H1 (cell line): ENCODE data around the gene SLC1A5.

Experiments
- EP300 ChIP-seq, 2 experiments: IDR thresholded peaks; 1 replicate in 1 of 2; 2 replicates in 1 of 2; pipeline ENCODE4 v1.6.1; 2011 to 2012; ENCODE audit warnings: low read depth in 2 of 2, low read length in 2 of 2, mild to moderate bottlenecking in 2 of 2, borderline replicate concordance in 1 of 2, inconsistent platforms in 1 of 2, moderate library complexity in 1 of 2
- EZH2 ChIP-seq: fragments of 200-600 bp; sonication (generic); IDR thresholded peaks from 2 replicates; pipeline ENCODE4 v1.7.1; 2012; ENCODE audit warnings: low read depth, mild to moderate bottlenecking, moderate library complexity, low read length, inconsistent platforms; ENCODE audit not compliant: severe bottlenecking
- POLR2AphosphoS5 ChIP-seq: IDR thresholded peaks from 2 replicates; pipeline ENCODE4 v1.6.1; 2011; ENCODE audit warnings: low read depth, low read length
- RAD21 ChIP-seq, 2 experiments: IDR thresholded peaks in 1 of 2; conservative IDR thresholded peaks in 1 of 2; 2 replicates each; pipeline ENCODE4 v1.6.1; 2011; ENCODE audit warnings: low read depth in 2 of 2, low read length in 2 of 2, improper control_type of control experiment in 1 of 2, inconsistent platforms in 1 of 2, mild to moderate bottlenecking in 1 of 2, moderate library complexity in 1 of 2
- TF ChIP-seq, protein P1 (sequence below), 3 experiments: IDR thresholded peaks; 1 replicate in 2 of 3; 2 replicates in 1 of 3; pipeline versions ENCODE4 v1.5.1 to v1.6.1; 2011; ENCODE audit warnings: low read length in 3 of 3, mild to moderate bottlenecking in 3 of 3, inconsistent platforms in 2 of 3, low read depth in 1 of 3, moderate library complexity in 1 of 3; ENCODE audit not compliant: insufficient read depth in 1 of 3; ENCODE audit errors: control extremely low read depth in 1 of 3

DNA sequence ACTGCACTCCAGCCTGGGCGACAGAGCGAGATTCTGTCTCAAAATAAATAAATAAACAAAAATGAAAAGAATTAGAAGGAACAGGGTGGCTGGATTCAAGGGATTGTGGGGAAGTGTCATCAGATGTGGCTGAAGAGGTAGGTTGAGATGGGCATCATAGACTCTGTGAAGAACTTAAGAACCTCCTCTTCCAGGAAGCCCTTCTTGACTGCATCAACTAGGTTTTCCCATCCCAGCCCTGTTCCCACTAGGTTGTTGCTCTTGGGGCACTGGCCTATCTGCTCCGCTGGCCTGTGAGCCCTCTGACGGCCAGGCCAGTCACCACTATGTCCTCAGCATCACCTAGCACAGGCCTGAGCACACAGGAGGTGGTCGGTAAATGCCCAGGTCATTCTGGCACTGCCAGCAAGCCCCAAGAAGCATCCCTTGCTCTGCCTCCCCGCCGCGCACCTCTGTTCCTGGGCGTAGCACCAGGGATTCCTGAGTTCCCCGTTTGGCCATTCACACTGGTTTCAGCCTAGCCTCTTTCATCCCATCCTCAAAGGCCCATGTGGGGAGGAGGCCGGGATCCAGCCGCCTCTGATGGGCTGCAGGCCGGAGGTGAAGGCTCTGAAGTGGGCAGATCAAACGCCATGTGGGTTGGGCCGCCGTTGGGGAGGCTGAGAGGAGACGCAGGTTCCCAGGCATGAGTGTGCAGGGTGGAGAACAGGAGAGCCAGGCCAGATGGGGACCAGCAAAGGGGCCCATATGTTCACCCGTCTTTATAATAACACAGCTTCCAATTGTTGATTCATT, 27.6 kb upstream of the SLC1A5 start:
- no peak for TF ChIP-seq RAD21 (IDR thresholded peaks at IDR 0.05 in 1 of 2, conservative IDR thresholded peaks at IDR 0.05 in 1 of 2; ENCODE audit: low read depth in 2 of 2, low read length in 2 of 2)
- no peak for TF ChIP-seq POLR2AphosphoS5
- TF ChIP-seq, protein P1, sequence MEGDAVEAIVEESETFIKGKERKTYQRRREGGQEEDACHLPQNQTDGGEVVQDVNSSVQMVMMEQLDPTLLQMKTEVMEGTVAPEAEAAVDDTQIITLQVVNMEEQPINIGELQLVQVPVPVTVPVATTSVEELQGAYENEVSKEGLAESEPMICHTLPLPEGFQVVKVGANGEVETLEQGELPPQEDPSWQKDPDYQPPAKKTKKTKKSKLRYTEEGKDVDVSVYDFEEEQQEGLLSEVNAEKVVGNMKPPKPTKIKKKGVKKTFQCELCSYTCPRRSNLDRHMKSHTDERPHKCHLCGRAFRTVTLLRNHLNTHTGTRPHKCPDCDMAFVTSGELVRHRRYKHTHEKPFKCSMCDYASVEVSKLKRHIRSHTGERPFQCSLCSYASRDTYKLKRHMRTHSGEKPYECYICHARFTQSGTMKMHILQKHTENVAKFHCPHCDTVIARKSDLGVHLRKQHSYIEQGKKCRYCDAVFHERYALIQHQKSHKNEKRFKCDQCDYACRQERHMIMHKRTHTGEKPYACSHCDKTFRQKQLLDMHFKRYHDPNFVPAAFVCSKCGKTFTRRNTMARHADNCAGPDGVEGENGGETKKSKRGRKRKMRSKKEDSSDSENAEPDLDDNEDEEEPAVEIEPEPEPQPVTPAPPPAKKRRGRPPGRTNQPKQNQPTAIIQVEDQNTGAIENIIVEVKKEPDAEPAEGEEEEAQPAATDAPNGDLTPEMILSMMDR (IDR thresholded peaks at IDR 0.05; ENCODE audit: control extremely low read depth in 1 of 3, insufficient read depth in 1 of 3, low read depth in 1 of 3, low read length in 3 of 3) = no peak
- no peak for TF ChIP-seq EZH2
- no peak for TF ChIP-seq EP300 (IDR thresholded peaks at IDR 0.05; ENCODE audit: borderline replicate concordance in 1 of 2, low read depth in 2 of 2, low read length in 2 of 2)
